ENCODE measurements around the gene LMTK2.

GRCh38 chr7:98116656-98117461, 10.2 kb downstream of the LMTK2 start:
- TF ChIP-seq TAF1 (IDR thresholded peaks at IDR 0.05; ENCODE audit: low read depth) (no peak), EZH2 (IDR thresholded peaks at IDR 0.05; ENCODE audit: borderline replicate concordance, insufficient read depth, low read length, poor library complexity, severe bottlenecking) (no peak), CTCF (IDR thresholded peaks at IDR 0.05; ENCODE audit: poor library complexity, severe bottlenecking) (no peak), SMC3 (conservative IDR thresholded peaks at IDR 0.05; ENCODE audit: poor library complexity) (no peak), EP300 (conservative IDR thresholded peaks at IDR 0.05; ENCODE audit: poor library complexity, severe bottlenecking) (no peak)

Measured in neural cell (in vitro differentiated cells).